GM12891 (cell line): Measurements from ENCODE around the gene DPM2.

Source experiments
- DNase-seq: peaks from one replicate; pipeline ENCODE4 v3.0.0; 2011; ENCODE audit warnings: low spot score; ENCODE audit not compliant: insufficient read length
- FAIRE-seq: peaks from 2 replicates; lab custom pipeline; 2011; peaks lifted over from hg19 to GRCh38; lab: Jason Lieb, UNC
- PAX5 ChIP-seq: IDR thresholded peaks from 2 replicates; pipeline ENCODE4 v1.6.1; 2011; ENCODE audit warnings: low read length, moderate library complexity, mild to moderate bottlenecking; ENCODE audit not compliant: insufficient read depth, severe bottlenecking
- POLR2A ChIP-seq: IDR thresholded peaks from 2 replicates; pipeline ENCODE4 v1.6.1; 2011; ENCODE audit warnings: low read depth, low read length, control low read depth
- POLR2AphosphoS5 ChIP-seq: IDR thresholded peaks from 2 replicates; pipeline ENCODE4 v1.6.1; 2011; ENCODE audit warnings: low read depth, low read length, control low read depth
- POU2F2 ChIP-seq: IDR thresholded peaks from 2 replicates; pipeline ENCODE4 v1.6.1; 2011; ENCODE audit warnings: low read depth, mild to moderate bottlenecking, control low read depth, low read length, moderate library complexity
- SPI1 ChIP-seq: IDR thresholded peaks from 2 replicates; pipeline ENCODE4 v1.6.1; 2011; ENCODE audit warnings: low read depth, low read length, control low read depth
- TAF1 ChIP-seq: IDR thresholded peaks from 2 replicates; pipeline ENCODE4 v1.6.1; 2011; ENCODE audit warnings: low read depth, low read length, control low read depth

Gene DPM2

DNA sequence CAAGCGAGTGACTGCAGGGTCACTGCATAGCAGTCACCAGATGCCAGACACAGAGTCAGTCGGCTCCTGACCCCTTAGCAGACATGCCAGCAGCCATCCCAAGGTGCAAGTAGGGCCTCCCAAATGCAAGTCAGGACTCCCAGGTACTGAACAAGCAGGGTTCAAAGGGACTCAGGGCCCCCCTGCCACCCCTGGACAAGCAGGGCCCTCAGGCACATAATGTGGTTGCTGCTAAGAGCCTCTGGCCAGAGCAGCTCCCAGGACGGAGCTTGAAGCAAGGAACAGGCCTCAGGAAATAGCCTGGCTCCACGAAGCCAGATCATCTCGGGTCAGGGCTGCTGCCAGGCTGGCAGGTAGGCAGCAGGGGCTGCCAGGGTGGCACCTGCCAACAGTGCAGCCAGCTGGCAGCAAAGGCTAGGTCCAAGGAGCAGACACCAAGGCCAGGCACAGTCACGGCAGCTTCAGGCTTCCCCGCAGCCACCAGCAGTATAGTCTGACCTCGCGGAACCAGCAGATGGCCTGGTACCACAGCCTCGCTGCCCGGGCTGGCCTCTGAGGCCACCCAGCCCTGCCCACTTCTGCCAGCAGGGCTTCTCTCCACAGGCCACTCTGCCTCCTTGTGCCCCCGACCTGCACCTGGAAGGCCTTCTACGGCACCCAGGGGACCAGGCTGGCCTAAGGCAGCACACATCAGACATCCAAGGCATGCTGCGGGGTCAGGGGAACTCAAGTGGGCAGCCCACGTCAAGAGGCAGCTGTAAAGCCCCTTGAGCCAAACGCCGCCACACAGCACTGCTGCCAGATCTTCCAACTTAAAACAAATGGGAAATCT lies 35.7 kb upstream of the DPM2 start:
- DNase-seq: no peak
- FAIRE-seq: no peak
- TF ChIP-seq SPI1 (no peak), POLR2A (no peak), POU2F2 (no peak), PAX5 (no peak)

DNA sequence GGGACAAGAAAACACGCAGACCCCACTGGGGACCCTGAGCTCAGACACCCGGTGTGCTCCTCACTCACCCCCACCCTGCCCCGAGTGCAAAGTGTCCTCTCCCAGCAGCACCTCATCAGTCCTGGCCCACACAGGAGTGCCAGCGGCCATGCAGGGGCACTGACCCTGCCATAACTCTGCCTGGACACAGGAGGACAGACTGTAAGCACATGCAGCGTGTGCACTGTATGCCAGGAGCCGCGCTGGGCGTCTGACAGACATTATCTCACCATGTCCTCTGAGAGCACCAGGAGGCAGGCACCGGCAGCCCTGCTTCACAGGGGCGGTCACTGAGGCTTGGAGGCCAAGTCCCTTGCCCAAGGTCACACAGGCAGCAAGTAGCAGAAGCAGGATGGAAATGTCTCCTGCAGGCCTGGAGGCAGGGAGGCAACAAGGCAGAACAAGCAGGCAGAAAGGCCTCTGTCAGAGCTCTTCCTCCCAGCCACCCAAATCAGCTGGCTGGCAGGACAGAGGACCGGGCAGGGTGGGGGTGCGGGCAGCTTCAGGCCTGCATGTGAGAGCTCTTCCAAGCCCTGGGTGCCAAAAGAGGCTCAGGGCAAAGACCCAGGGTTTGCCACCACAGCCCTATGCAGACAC lies 34.7 kb upstream of the DPM2 start:
- no peak for TF ChIP-seq POLR2AphosphoS5
- TF ChIP-seq POLR2A: no peak
- no peak for TF ChIP-seq POU2F2
- TF ChIP-seq TAF1: no peak
- TF ChIP-seq PAX5: no peak
- no peak for TF ChIP-seq SPI1
- FAIRE-seq: no peak

DNA sequence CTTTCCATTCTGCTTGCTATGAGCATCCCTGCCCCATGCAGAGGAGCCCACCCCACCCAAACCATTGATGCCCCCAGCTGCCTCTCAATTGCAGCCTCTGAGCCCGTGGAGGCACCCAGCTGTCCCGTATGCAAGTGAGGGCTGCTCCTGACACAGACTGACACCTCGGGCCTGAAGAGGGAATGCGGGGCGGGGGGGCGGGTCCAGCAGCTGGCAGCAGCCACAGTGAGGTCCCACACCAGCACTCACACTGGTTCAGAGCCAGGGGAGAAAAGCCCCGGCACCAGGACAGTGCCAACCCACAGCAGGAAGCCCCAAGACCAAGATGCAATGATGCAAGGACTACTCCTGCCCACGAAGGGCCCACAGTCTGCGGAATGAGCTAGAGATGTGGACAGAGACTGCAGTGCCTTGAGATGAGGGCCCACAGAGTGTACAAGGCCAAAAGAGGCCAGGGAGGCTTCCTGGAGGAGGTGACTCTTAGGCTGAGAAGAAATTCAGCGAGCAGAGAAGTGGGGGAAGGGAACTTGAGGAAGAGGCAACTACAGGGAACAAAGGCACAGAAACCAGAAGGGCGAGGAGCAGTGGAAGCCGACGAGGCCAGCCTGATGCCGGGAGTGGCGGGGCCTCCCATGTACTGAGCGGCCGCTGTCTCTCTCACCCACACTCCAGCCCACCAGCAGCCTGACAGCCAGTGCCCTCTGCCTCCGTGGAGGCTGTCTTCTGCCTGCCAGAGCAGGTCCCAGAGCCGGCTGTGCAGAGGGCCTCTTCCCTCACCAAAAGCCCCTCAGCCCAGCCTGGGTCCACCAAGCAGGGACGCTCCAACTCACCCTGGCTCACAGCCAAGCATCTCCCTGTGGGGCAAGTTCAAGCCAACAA lies 33.9 kb upstream of the DPM2 start:
- TF ChIP-seq POLR2AphosphoS5 (no peak), SPI1 (no peak), POU2F2 (no peak), POLR2A (no peak), TAF1 (no peak), PAX5 (no peak)
- peak; percentile 33 for FAIRE-seq
- DNase-seq: no peak

More for the DNA sequence above, 34.7 kb upstream of the DPM2 start:
- DNase-seq: no peak

DNA sequence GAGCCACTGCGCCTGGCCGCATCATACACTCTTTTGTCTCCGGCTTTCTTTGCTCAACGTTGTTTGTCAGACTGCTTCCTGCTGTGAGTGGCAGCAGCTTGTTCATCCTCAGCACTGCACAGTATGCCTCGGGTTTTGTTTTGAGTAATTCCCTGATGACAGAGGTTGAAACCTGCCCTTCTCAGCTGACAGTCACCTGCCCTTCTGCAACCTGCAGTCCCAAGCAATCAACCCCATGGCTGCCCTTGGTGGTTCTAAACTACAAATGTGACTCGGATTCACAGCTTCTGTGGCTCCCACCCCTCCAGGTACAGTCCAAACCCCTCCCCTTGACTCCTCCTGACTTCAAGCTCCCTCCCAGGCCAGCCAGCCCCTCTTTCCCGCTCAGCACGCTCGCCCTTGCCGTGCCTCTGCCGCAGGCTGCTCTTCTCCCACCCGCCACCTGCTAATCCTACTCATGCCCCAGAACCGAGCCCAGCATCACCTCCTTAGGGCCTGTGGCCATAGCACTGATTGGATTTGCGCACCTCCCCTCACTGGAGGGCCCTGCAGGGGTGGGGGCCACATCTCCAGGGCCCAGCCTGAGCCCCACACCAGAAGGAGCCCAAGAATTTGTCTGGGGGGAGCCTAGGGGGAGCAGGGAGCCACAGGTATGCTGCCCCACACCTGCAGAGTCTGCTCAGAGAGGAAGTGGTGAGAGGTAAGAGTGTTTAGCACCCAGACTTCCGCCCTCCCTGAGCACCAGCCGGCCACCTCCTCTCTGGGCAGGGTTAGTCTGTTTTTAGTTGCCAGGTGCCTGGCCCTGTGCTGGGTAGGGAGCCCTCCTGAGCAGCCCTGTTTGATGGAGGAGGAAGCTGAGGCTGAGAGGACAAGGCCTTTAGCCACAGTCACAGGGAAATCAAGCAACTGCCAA lies 33.0 kb upstream of the DPM2 start:
- DNase-seq (peak; percentile 92), FAIRE-seq (peak; percentile 86)
- TF ChIP-seq POLR2AphosphoS5 (no peak), SPI1 (peak; percentile 80), TAF1 (0 out of 2 replicates have a peak, but pooled peaks have one; percentile 20), POLR2A (no peak)

DNA sequence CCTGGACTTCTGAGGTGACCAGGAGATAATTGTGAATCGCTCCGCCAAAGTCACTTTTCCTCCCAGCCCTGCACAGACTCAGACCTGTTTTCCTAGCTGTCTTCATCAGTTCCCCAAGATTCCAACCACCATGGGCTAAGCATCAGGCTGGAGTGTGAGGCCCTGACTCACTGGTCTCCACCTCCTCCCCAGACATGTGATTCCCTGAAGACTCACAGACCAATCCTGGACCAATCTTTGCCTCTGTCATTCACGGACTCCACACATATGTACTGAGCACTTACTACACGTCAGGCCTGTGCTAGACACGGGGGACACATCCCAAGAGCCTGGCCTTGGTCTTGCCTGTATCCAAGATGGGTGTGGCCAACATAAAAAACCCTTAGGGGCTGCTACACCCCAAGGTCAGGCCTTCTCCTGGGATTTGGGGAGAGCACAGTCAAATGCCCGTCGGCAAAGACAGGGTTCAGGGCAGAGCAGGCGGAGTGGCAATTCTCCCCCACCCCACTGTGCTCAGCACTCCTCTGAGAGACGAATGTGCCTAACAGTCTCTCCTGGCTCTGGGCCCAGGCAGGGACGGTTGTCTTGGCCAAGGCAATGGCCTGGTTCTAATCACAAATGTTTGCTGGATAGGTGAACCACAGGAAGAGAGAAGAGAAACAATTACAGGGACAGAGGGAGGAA lies 31.2 kb upstream of the DPM2 start:
- no peak for FAIRE-seq
- TF ChIP-seq TAF1 (no peak), PAX5 (no peak), POU2F2 (no peak), POLR2A (no peak), POLR2AphosphoS5 (no peak), SPI1 (no peak)
- no peak for DNase-seq

DNA sequence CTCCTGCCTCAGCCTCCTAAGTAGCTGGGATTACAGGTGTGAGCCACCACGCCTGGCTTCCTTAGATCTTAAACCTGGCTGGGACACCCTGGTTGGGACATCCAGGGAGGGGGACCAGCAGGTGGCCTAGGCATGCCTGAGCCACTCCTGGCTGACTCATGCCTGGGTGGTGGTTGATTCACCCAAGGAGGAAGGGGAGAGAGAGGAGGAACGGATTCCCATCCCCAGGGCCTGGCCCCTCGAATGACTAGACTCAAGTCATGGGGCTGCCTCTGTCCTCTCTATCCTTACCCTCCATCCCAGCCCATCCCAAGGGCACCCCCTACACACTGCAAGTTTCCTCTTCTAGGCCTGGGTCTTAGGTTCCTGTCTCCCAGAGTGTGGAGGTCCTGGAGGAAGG lies 30.4 kb upstream of the DPM2 start:
- DNase-seq (no peak), FAIRE-seq (no peak)
- TF ChIP-seq POU2F2: no peak
- TF ChIP-seq SPI1: no peak
- TF ChIP-seq TAF1: no peak
- no peak for TF ChIP-seq POLR2AphosphoS5
- TF ChIP-seq POLR2A: no peak
- no peak for TF ChIP-seq PAX5

DNA sequence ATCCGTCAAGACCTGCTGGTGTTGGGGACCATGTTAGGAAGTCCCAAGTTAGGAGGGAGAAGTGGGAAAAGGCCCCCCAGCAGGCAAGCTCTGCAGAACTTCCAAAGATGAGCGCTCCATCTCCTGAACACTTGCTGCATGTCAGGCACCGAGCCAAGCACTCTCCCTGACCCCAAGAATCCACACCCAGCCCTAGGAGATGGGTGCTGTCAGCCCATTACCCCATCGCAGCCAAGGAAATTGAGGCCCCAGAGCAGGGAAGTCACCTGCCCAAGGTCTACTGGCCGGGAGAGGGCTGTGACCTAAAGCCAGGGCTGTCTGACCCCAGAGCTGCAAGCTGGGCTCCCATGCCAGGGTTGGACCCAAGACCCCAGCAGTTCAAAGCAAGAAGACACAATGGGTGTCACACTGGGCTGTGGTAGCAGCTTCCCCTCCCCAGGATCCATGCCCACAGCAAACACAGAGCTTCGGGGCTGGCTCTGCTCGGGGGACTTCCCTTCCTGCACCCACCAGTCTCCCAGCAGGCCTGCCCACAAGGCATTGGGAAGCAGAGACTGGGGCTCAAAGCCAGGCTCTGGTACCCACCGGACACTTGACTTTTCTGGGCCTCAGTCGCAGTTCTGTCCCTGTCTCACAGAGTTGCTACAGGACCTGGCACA lies 29.6 kb upstream of the DPM2 start:
- no peak for DNase-seq
- TF ChIP-seq TAF1 (no peak), POLR2A (no peak), POLR2AphosphoS5 (no peak), PAX5 (no peak), POU2F2 (no peak), SPI1 (no peak)
- FAIRE-seq: no peak
